HEK293T (cell line): ENCODE results near the gene CD28.

ENCODE experiments used
- ARNT ChIP-seq: fragments of 450-650 bp; IDR thresholded peaks from 2 replicates; pipeline ENCODE4 v1.6.1; 2017; ENCODE audit warnings: mild to moderate bottlenecking
- BHLHE40 ChIP-seq: fragments of 450-650 bp; IDR thresholded peaks from 2 replicates; pipeline ENCODE4 v1.6.1; 2016; ENCODE audit warnings: mild to moderate bottlenecking, moderate library complexity, borderline replicate concordance
- CTBP1 ChIP-seq: fragments of 450-650 bp; IDR thresholded peaks from 2 replicates; pipeline ENCODE4 v1.6.1; 2016; ENCODE audit warnings: borderline replicate concordance
- ELF4 ChIP-seq: fragments of 450-650 bp; IDR thresholded peaks from 2 replicates; pipeline ENCODE4 v1.6.1; 2017; ENCODE audit warnings: antibody characterized with exemption
- FOXA1 ChIP-seq: fragments of 450-650 bp; IDR thresholded peaks from 2 replicates; pipeline ENCODE4 v1.6.1; 2016; ENCODE audit warnings: mild to moderate bottlenecking
- FOXK2 ChIP-seq: fragments of 450-650 bp; IDR thresholded peaks from 2 replicates; pipeline ENCODE4 v1.6.1; 2016; ENCODE audit warnings: mild to moderate bottlenecking
- FOXM1 ChIP-seq: fragments of 450-650 bp; IDR thresholded peaks from 2 replicates; pipeline ENCODE4 v1.6.1; 2017; ENCODE audit warnings: mild to moderate bottlenecking, borderline replicate concordance
- NFRKB ChIP-seq: fragments of 450-650 bp; IDR thresholded peaks from 2 replicates; pipeline ENCODE4 v1.6.1; 2016; ENCODE audit warnings: mild to moderate bottlenecking, moderate library complexity
- PKNOX1 ChIP-seq: fragments of 450-650 bp; IDR thresholded peaks from 2 replicates; pipeline ENCODE4 v1.6.1; 2016
- SP1 ChIP-seq: fragments of 450-650 bp; IDR thresholded peaks from 2 replicates; pipeline ENCODE4 v1.6.1; 2017
- SUZ12 ChIP-seq: fragments of 450-650 bp; IDR thresholded peaks from 2 replicates; pipeline ENCODE4 v1.6.1; 2016; ENCODE audit warnings: mild to moderate bottlenecking
- ZNF384 ChIP-seq: fragments of 450-650 bp; IDR thresholded peaks from 2 replicates; pipeline ENCODE4 v1.6.1; 2016

- TF ChIP-seq FOXK2 (no peak), NFRKB (no peak), BHLHE40 (no peak), FOXM1 (no peak), SUZ12 (no peak), ELF4 (no peak), SP1 (no peak), ARNT (no peak), FOXA1 (no peak), CTBP1 (no peak), PKNOX1 (no peak), ZNF384 (no peak)
Measured at GRCh38 chr2:203787979-203788378, 81.5 kb downstream of the CD28 start.
